Spinal cord (tissue), 10 donors: Measurements from ENCODE around the gene INHBC. TPM values are rescaled to one million over a fixed set of nuclear protein-coding genes. Genes with fewer than 3 reads are reported as not detected.
"Not testable (repeated sequence)": the region's sequence is repeated elsewhere in the genome, so short reads cannot be mapped to it uniquely, and the experiment has no call there.

ENCODE experiments used
- DNase-seq, 6 donors: peaks; one replicate each; pipeline versions ENCODE4 v3.0.0 to v3.0.0-alpha.2; 2013 to 2015; ENCODE audit warnings: low spot score in 6 of 6, low read depth in 4 of 6
- H3K27ac ChIP-seq: one replicate; pipeline ENCODE4 v1.5.1; 2013; ENCODE audit warnings: low read depth, low read length, control low read depth
- H3K27me3 ChIP-seq: one replicate; pipeline ENCODE4 v1.6.1; 2013; ENCODE audit warnings: low read length; ENCODE audit not compliant: control insufficient read depth, insufficient read depth
- H3K36me3 ChIP-seq: one replicate; pipeline ENCODE4 v1.6.1; 2013; ENCODE audit warnings: low read length; ENCODE audit not compliant: control insufficient read depth, insufficient read depth
- H3K4me1 ChIP-seq: one replicate; pipeline ENCODE4 v1.6.1; 2013; ENCODE audit warnings: low read length; ENCODE audit not compliant: control insufficient read depth, insufficient read depth
- H3K4me3 ChIP-seq: one replicate; pipeline ENCODE4 v1.5.1; 2013; ENCODE audit warnings: low read depth, low read length, control low read depth
- H3K9me3 ChIP-seq: one replicate; pipeline ENCODE4 v1.6.1; 2013; ENCODE audit warnings: low read length; ENCODE audit not compliant: control insufficient read depth, insufficient read depth
- WGBS: methylation state at CpG from one replicate; pipeline ENCODE4 v1.1.5; 2013; ENCODE audit warnings: missing lambda C conversion rate; ENCODE audit not compliant: insufficient coverage; 5-methylcytosine and 5-hydroxymethylcytosine counted together
- polyA plus RNA-seq, 2 donors: library from polyadenylated mRNA; unstranded; fragments of 120-200 nt; gene quantifications; one replicate each; pipeline ENCODE4 v1.2.1, GENCODE V29; 2013; ENCODE audit not compliant: insufficient read length in 2 of 2
- total RNA-seq, 2 donors: library from RNA; depleted of rRNA in 1 of 2; stranded (reverse); fragments of 120-200 nt in 1 of 2; fragments of >200 nt in 1 of 2; gene quantifications; one replicate each; pipeline versions ENCODE4 v1.2.3 to v1.2.4, GENCODE V29; 2013 to 2014
- donor health status: healthy.

INHBC gene
- total and polyA plus RNA-seq, 4 donors = 0.13 to 0.15 TPM; not detected in 2

DNA sequence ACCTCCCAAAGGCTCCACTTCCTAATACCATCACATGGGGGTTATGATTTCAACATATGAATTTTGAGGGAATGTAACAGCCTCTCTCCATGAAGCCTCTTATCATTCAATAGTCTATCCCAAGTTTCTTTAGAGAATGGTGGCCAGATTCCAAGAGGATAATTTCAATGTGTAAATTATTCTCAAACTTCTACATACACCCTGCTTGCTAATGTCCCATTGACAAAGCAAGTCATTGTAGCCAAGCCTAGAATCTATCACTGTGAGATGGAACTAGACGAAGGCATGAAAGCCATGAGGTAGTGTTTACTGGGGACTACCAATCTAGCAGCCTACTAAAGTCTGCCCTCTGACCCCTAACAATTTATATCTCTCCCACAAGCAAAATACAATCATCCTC, 3.8 kb downstream of the INHBC start:
- H3K4me1 ChIP-seq = no peaks in the 10 kb centered on the region
- WGBS = no CpG with 5 or more reads among the region's 1 CpG

DNA sequence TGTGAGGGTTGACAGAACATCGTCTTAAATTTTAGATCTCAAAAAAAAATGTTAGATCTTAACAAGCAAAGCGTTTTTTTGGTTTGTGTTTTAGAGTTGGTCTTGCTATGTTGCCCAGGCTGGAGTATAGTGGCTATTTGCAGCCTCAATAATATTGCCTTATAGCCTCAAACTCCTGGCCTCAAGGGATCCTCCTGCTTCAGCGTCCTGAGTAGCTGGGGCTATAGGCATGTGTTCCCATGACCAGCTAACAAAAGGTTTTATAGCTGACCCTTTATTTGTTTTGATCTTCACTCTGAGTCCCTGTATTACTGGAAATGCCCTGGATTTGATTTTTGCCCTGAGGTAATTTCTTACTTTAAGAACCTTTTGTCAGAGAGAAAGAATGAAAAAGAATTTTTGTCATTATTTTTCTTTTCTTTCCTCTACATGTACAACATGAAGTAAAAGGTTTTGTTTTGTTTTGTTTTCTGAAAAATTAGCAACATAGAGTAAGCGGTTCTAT, 5.2 kb downstream of the INHBC start:
- no peaks in the 10 kb centered on the region for H3K4me1 ChIP-seq
- no peak overlapping the region for H3K27ac ChIP-seq
- no CpG with 5 or more reads among the region's 4 CpGs for WGBS
- no peaks in the 10 kb centered on the region for H3K27me3 ChIP-seq
- no peaks in the 10 kb centered on the region for H3K36me3 ChIP-seq
- H3K9me3 ChIP-seq = no peaks in the 10 kb centered on the region
- no peak overlapping the region for H3K4me3 ChIP-seq
- no peak for DNase-seq

More for the DNA sequence above, 3.8 kb downstream of the INHBC start:
- no peaks in the 10 kb centered on the region for H3K36me3 ChIP-seq
- no peak for DNase-seq
- no peak overlapping the region for H3K4me3 ChIP-seq
- H3K27me3 ChIP-seq = no peaks in the 10 kb centered on the region
- no peaks in the 10 kb centered on the region for H3K9me3 ChIP-seq
- no peak overlapping the region for H3K27ac ChIP-seq

DNA sequence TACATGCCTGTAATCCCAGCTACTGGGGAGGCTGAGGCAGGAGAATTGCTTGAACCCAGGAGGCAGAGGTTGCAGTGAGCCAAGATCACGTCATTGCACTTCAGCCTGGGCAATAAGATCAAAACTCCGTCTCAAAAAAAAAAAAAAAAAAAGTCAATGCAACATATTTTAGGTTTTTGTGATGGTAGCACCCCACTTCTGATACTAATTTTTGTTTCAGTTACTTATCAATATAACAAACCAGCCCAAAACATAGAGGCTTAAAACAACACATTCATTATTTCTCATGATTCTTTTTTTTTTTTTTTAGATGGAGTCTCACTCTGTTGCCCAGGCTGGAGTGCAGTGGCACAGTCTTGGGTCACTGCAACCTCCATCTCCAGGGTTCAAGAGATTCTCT, 6.8 kb downstream of the INHBC start:
- H3K27ac ChIP-seq, DNase-seq, H3K36me3 ChIP-seq, H3K9me3 ChIP-seq, H3K27me3 ChIP-seq, H3K4me1 ChIP-seq, H3K4me3 ChIP-seq: not testable (repeated sequence)
- no CpG with 5 or more reads among the region's 2 CpGs for WGBS

DNA sequence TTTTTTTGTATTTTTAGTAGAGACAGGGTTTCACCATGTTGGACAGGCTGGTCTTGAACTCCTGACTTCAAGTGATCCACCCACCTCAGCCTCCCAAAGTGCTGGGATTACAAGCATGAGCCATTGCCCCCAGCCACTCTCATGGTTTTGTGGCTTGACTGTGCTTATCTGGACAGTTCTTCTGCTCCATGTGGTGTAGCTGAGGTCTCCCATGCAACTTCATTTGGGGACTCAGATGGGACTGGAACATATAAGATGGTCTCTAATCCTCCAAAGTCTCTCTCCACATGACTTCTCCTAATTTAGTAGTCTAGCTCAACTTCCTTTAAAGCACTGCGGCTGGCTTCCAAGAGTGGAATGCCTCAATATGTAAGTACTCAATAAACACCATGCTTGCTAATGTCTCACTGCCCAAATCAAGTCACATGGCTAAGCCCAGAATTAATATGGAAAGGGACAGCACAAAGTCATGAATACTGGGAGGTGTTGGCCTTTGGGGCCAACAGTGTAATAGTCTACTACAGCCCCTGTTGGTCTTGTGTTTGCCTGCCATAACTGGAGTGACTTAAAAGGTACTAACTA, 7.4 kb downstream of the INHBC start:
- no peaks in the 10 kb centered on the region for H3K9me3 ChIP-seq
- no peaks in the 10 kb centered on the region for H3K4me1 ChIP-seq
- no peak for DNase-seq
- no peak overlapping the region for H3K27ac ChIP-seq
- no peaks in the 10 kb centered on the region for H3K36me3 ChIP-seq
- no peaks in the 10 kb centered on the region for H3K27me3 ChIP-seq
- H3K4me3 ChIP-seq = no peak overlapping the region
- no CpG with 5 or more reads among the region's 1 CpG for WGBS

GRCh38 chr12:57444337-57444736, 9.8 kb downstream of the INHBC start:
- not testable (repeated sequence) for H3K4me1 ChIP-seq, DNase-seq, H3K27me3 ChIP-seq, H3K36me3 ChIP-seq, H3K27ac ChIP-seq, H3K9me3 ChIP-seq, H3K4me3 ChIP-seq
- WGBS = 100% methylated on average over 1 of the region's 6 CpGs

DNA sequence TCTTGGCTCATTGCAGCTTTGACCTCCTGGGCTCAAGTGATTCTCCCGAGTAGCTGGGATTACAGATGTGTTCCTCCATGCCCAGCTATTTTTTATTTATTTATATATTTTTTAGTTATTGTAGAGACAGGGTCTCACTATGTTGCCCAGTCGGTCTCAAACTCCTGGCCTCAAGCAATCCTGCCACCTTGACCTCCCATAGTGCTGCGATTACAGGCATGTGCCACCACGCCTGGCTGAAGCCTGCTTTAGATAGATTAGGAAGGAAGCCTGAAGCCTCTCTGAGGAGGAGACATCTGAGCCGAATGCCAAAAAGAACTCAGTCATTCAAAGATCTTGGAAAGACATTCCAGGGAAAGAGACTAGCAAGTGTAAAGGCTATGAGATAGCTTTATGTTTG, 10.2 kb downstream of the INHBC start:
- no peak overlapping the region for H3K4me3 ChIP-seq
- WGBS = 76% methylated on average over 3 of the region's 5 CpGs
- H3K4me1 ChIP-seq = no peaks in the 10 kb centered on the region
- no peak for DNase-seq
- H3K9me3 ChIP-seq = no peaks in the 10 kb centered on the region
- no peaks in the 10 kb centered on the region for H3K36me3 ChIP-seq
- H3K27ac ChIP-seq = no peak overlapping the region
- no peaks in the 10 kb centered on the region for H3K27me3 ChIP-seq

- Histone ChIP-seq H3K4me3 (no peak overlapping the region), H3K4me1 (no peaks in the 10 kb centered on the region), H3K36me3 (no peaks in the 10 kb centered on the region), H3K27ac (no peak overlapping the region), H3K9me3 (no peaks in the 10 kb centered on the region), H3K27me3 (no peaks in the 10 kb centered on the region)
- 94% methylated on average over 4 of the region's 6 CpGs for WGBS
- DNase-seq = no peak
Measured at GRCh38 chr12:57446292-57446960, 11.8 kb downstream of the INHBC start.

DNA sequence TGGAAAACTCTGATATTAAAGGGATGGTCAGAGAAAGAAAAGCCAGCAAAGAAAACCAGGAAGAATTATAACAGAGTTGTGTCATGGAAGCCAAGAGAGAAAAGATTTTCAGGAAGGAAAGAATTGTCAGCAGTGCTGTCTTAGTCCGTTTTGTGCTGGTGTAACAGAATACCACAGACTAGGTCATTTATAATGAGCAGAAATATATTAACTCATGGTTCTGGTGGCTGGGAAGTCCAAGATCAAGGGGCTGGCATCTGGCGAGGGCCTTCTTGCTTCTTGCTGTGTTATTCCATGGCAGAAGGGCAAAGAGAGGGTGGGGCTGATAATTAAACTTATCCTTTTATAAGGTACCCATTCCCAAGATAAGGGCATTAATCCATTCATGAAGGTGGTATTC, 14.1 kb downstream of the INHBC start:
- no CpG with 5 or more reads among the region's 2 CpGs for whole genome bisulfite sequencing
- Histone ChIP-seq H3K4me3 (no peak overlapping the region), H3K27ac (no peak overlapping the region), H3K36me3 (no peaks in the 10 kb centered on the region), H3K9me3 (no peaks in the 10 kb centered on the region), H3K27me3 (no peaks in the 10 kb centered on the region), H3K4me1 (peaks cover 4% of the 10 kb centered on the region)
- no peak for DNase-seq

- peaks cover 4% of the 10 kb centered on the region for H3K4me1 ChIP-seq
- H3K4me3 ChIP-seq = no peak overlapping the region
- WGBS = 96% methylated on average over 7 of the region's 7 CpGs
- no peaks in the 10 kb centered on the region for H3K27me3 ChIP-seq
- no peaks in the 10 kb centered on the region for H3K36me3 ChIP-seq
- no peak for DNase-seq
- H3K9me3 ChIP-seq = no peaks in the 10 kb centered on the region
- no peak overlapping the region for H3K27ac ChIP-seq
Measured at GRCh38 chr12:57449375-57449774, 14.8 kb downstream of the INHBC start.

DNA sequence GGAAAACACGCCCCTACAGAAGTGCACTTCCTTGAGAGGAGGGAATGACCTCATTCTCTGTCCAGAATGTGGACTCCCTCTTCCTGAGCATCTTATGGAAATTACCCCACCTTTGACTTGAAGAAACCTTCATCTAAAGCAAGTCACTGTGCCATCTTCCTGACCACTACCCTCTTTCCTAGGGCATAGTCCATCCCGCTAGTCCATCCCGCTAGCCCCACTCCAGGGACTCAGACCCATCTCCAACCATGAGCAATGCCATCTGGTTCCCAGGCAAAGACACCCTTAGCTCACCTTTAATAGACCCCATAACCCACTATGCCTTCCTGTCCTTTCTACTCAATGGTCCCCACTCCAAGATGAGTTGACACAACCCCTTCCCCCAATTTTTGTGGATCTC, 15.5 kb downstream of the INHBC start:
- no peak overlapping the region for H3K27ac ChIP-seq
- H3K4me1 ChIP-seq = peaks cover 4% of the 10 kb centered on the region
- no peaks in the 10 kb centered on the region for H3K27me3 ChIP-seq
- H3K4me3 ChIP-seq = no peak overlapping the region
- H3K36me3 ChIP-seq = no peaks in the 10 kb centered on the region
- no peak for DNase-seq
- WGBS = 95% methylated on average over 2 of the region's 3 CpGs
- H3K9me3 ChIP-seq = no peaks in the 10 kb centered on the region
